Brain microvascular endothelial cell (primary cell): Measurements from ENCODE around the gene NAIF1.

Experiments
- DNase-seq: peaks from one replicate; pipeline ENCODE4 v3.0.0-alpha.2; 2020
- H3K27ac ChIP-seq: fragments of 250-450 bp; sonication (Bioruptor Pico); 2 replicates; pipeline ENCODE4 v1.5.1; 2020; ENCODE audit warnings: mild to moderate bottlenecking, moderate library complexity
- H3K27me3 ChIP-seq: fragments of 250-450 bp; sonication (Bioruptor Pico); replicated peaks from 2 replicates; pipeline ENCODE4 v1.5.1; 2020; ENCODE audit warnings: mild to moderate bottlenecking
- H3K36me3 ChIP-seq: fragments of 250-450 bp; sonication (Bioruptor Pico); replicated peaks from 2 replicates; pipeline ENCODE4 v1.5.1; 2020; ENCODE audit warnings: mild to moderate bottlenecking
- H3K4me3 ChIP-seq: 2 replicates; pipeline ENCODE4 v1.5.1; 2011; ENCODE audit warnings: low read depth, mild to moderate bottlenecking, control low read depth, low read length, moderate library complexity
- CTCF ChIP-seq: IDR thresholded peaks from 2 replicates; pipeline ENCODE4 v1.5.1; 2011; ENCODE audit warnings: low read depth, mild to moderate bottlenecking, moderate library complexity, low read length, control low read depth, inconsistent platforms; ENCODE audit errors: missing control alignments
- in situ Hi-C: cut with HindIII; loops from 2 replicates; pipeline ENCODE4 v1.10.0; 2017; ENCODE audit warnings: low sequenced_read_pairs, low pct_ligation_motif_present

The NAIF1 gene

GRCh38 chr9:128091144-128091543, 24.0 kb upstream of the NAIF1 start:
- Histone ChIP-seq H3K36me3 (no peaks in the 10 kb centered on the region), H3K4me3 (no peak overlapping the region), H3K27me3 (no peaks in the 10 kb centered on the region), H3K27ac (no peak overlapping the region)
- no peak for TF ChIP-seq CTCF
- in situ Hi-C loops, result no loop called here
- DNase-seq, result peak; percentile 67

GRCh38 chr9:128089299-128089698, 22.2 kb upstream of the NAIF1 start:
- no peak for TF ChIP-seq CTCF
- no peak for DNase-seq
- in situ Hi-C loops, result no loop called here
- H3K27me3 ChIP-seq, result no peaks in the 10 kb centered on the region
- H3K36me3 ChIP-seq, result no peaks in the 10 kb centered on the region
- H3K4me3 ChIP-seq, result no peak overlapping the region
- no peak overlapping the region for H3K27ac ChIP-seq

- DNase-seq, result no peak
- no peak overlapping the region for H3K27ac ChIP-seq
- in situ Hi-C loops, result no loop called here
These were observed 21.3 kb upstream of the NAIF1 start for GRCh38 chr9:128088253-128088945.

GRCh38 chr9:128087262-128087661, 20.1 kb upstream of the NAIF1 start:
- no peak overlapping the region for H3K27ac ChIP-seq
- H3K4me3 ChIP-seq, result no peak overlapping the region
- no peaks in the 10 kb centered on the region for H3K27me3 ChIP-seq
- no peaks in the 10 kb centered on the region for H3K36me3 ChIP-seq
- TF ChIP-seq CTCF, result no peak
- in situ Hi-C loops, result no loop called here
- DNase-seq, result no peak

More at GRCh38 chr9:128088253-128088945, 21.3 kb upstream of the NAIF1 start:
- TF ChIP-seq CTCF, result no peak
- H3K4me3 ChIP-seq, result no peak overlapping the region
- H3K36me3 ChIP-seq, result no peaks in the 10 kb centered on the region
- no peaks in the 10 kb centered on the region for H3K27me3 ChIP-seq

- no peak for DNase-seq
- no peak overlapping the region for H3K27ac ChIP-seq
- no peak overlapping the region for H3K4me3 ChIP-seq
- no peaks in the 10 kb centered on the region for H3K27me3 ChIP-seq
- no peaks in the 10 kb centered on the region for H3K36me3 ChIP-seq
- no peak for TF ChIP-seq CTCF
- in situ Hi-C loops, result no loop called here
These were observed 18.8 kb upstream of the NAIF1 start for GRCh38 chr9:128085943-128086342.

- Histone ChIP-seq H3K27me3 (no peaks in the 10 kb centered on the region), H3K4me3 (no peak overlapping the region), H3K27ac (no peak overlapping the region), H3K36me3 (no peaks in the 10 kb centered on the region)
- no peak for TF ChIP-seq CTCF
- in situ Hi-C loops, result no loop called here
- no peak for DNase-seq
These were observed 17.6 kb upstream of the NAIF1 start for GRCh38 chr9:128084746-128085145.
